HG03060 (cell line): ENCODE results near the gene POLD3.
A peak's percentile ranks its signal among the peaks of the same experiment; 100 is the strongest.

Source experiments
- ATAC-seq: cut with Tn5 transposase; IDR thresholded peaks from one replicate; pipeline ENCODE4 v1.9.1; 2021; ENCODE audit warnings: low read depth, moderate number of reproducible peaks; ENCODE audit not compliant: unreplicated experiment

POLD3 gene

GRCh38 chr11:74592441-74593362, at the start of gene POLD3:
TSS of gene POLD3 (plus strand) at chr11:74592582. CDS start at chr11:74592659, 77 bp downstream.
- peak; percentile 53 for ATAC-seq

DNA sequence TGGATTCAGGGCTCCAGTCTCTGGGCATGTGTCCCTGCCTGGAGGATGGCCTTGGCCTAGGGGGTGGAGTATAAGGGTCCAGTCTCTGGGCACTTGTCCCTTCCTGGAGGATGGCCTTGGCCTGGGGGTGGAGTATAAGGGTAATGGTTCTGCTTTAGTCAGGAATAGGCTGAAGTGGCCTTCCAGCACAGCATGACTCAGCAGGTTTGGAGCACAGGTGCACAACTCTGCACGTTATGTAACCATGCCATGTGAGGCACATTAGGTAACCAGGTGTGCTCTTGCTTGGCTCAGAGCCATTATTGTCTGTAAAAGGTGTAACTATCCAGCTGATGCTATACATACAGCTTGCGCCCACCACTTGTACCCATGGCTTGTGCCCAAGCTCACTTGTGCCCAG, 48.4 kb upstream of the POLD3 start:
- no peak for ATAC-seq

GRCh38 chr11:74546752-74547151, 45.6 kb upstream of the POLD3 start:
- no peak for ATAC-seq

GRCh38 chr11:74550991-74551753, 41.2 kb upstream of the POLD3 start:
- ATAC-seq = no peak

DNA sequence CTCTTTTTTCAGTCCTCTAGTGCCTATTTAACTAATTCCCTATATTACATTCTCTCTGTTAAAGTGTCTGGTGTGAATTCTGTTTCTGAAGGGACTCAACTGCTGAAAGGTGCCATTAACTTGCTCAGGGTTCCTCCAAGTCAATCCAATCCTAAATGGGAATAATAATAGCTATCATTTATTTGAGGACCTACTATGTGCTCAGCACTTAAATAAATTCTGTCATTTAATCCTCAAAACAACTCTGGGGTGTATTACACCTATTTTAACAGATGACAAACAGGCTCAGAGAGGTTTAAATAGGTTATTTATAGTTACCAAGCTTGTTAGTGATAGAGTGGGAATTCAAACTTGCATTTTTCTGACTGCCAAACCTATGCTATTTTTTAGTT, 40.6 kb upstream of the POLD3 start:
- no peak for ATAC-seq

DNA sequence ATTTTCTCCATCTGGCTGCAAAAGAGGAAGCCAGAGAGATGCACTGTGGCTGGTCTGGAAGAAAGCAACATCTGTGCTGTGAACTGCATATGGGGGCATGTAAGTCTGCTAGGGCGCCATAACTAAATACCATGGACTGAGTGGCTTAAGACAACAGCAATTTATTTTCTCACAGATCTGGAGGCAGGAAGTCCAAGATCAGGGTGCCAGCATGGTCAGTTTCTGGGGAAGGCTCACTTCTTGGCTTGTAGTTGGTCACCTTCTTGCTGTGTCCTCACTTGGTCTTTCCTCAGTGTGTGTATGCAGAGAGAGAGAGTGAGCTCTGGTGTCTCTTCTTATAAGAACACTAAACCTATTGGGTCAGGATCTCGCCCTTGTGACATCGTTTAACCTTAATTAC, 34.9 kb upstream of the POLD3 start:
- no peak for ATAC-seq

DNA sequence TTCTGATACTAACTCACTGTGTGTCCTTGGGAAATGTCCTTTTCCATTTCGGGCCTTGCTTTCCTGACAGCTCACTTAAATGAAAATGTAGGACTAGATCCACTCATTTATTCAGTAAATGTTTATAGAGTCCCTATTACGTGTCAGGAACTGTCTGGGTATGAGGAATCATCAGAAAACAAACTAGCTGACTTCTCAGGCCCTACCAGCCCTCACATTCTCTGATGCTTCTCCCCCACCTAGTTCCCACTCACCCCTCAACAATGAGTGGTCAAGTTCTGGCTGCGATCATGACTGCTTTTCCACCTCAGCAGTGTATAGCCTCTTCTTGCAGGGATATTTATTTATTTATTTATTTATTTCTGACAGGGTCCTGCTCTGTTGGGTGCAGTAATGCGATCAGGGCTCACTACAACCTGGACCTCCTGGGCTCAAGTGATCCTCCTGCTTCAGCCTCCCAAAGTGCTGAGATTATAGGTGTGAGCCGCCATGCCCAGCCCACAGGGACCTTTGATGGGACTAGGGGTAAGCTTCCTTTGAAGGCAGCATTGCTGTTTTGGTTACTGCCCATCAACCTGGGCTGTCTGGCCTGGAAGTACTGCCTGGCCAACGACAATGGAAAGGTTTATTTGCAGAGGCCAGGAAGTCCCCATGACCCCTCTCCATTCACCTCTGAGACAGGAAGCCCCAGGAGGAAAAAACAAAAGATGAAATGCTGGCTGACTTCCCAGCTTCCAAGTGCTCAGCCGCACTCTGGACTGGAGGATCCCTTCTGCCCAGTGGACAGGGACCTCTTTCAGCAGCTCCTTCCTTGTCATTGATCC, 33.1 kb upstream of the POLD3 start:
- ATAC-seq = no peak

DNA sequence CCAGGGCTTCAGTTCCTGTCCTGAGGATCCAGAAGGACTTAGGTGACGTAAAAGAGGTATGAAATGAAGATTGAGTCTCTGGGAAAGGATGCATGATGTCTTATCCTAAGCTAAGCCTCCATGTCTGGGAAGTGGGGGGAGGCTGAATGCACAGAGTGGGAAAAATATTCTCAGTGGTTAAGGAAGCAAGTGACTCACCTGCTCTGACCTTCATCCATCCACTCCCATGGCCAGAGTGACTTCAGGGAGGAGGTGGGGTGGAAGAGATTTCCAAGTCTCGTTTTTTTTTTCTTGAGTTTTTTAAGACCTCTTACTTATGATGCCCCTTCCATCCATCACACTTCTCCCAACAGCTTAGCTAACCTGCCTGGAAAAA, 32.5 kb upstream of the POLD3 start:
- no peak for ATAC-seq

DNA sequence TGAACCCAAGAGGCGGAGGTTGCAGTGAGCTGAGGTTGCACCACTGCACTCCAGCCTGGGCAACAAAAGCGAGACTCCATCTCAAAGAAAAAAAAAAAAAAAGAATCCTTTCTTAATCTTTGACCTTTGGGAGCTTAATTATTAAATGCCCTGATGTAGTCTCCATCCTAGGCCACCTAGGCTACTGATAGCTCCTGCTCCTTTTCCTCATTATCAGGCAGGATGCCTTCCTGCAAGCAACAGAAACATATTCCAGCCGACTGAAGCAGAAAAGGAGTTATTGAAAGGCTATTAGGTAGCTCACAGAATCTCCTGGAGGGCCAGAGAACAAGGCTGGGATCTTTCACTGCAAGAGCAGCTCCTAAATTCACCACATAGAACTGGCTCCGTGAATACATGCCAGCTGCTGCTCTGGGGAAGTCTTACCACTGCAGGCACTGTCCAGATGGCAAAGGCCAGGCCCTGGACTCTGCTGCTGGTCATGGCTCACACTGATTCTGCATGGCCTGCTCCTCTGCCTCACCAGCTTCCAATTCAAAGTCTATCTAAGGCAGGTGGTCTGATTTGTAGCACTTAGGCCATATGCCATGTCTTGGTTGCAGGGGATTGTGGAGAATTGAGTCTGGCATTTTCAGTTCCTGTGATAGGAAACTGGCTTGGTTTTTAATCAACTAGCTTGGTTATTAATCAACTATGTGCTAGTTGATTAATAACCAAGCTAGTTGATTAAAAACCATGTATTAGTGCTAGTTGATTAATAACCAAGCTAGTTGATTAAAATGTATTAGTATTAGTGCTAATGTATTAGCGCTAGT, 26.0 kb upstream of the POLD3 start:
- no peak for ATAC-seq

GRCh38 chr11:74568028-74568427, 24.4 kb upstream of the POLD3 start:
- ATAC-seq = no peak

DNA sequence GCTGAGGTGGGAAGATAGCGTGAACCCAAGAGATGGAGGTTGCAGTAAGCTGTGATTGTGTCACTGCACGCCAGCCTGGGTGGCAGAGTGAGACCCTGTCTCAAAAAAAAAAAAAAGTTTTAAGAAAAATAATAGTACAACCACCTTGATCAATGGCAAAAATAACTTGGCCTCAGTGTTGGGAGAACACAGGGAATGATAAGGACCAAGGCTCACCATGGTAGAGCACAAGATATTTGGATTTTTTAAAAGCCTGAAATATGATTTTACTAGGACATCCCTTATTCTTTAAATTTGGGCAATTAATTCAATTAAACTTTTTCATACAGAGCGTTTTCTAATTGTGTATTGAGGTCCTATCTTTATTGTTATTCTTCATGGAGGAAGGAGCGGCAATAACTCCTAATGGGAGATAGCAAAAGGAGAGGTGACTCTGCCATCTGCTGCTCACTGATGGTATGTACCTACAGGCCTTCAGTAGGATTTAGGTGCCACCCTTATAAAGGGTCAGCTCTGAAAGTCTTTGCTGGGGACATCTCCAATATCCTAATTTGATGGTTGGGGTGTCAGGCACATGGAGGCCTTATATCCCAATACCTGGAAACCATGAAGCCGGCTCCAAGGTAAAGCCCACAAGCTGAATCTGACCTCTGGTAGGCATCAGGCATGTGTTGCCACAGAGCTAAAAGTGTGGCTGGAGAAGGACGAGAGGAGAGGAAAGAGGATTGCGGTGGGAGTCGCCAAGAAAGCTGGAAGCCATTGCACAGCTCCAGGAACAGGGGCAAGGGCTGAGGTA, 21.9 kb upstream of the POLD3 start:
- ATAC-seq = no peak

DNA sequence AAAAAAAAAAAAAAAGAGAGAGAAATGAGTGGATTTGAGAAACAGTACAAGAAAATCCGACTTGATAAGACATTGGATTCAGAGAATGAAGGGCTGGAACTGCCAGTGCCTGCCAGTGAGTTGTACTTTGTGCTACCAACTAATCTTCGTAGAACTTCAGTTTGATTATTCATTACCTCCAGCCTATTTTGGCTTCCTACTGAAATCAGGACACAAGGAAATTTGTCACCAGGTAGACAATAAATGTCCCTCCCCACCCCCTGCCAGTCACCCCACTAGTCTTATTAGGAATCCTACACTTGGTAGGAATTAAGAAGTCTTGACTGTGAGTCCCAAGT, 21.4 kb upstream of the POLD3 start:
- no peak for ATAC-seq

GRCh38 chr11:74572349-74572748, 20.0 kb upstream of the POLD3 start:
- no peak for ATAC-seq

DNA sequence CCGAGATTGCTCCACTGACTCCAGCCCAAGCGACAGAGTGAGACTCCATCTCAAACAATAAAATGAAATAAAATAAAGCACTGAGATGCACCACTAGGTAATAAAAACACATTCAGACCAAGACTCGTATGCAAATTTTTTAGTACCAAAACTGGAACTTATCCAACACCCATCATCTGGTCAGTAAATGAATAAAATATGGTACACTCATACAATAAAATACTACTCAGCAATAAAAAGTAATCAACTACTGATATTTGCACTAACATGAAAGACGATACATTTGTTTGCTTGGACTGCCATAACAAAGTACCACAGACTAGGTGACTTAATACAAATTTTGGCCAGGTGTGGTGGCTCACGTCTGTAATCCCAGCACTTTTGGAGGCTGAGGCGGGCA, 17.8 kb upstream of the POLD3 start:
- ATAC-seq = no peak

DNA sequence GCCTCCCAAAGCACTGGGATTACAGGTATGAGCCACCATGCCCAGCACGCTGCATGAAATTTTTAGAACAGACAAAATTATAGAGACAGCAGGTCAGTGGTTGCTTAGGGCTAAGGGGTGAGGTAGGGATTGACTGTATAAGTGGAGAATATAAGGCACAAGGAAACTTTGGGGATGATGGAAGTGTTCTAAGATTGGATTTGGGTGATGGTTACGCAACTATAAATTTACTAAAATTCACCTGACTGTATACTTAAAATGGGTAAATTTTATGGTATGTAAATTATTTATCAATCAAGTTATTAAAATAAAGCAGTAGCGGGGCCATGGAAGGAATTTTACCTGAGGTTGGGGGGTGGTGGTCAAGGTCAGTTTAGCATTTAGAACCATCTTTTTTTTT, 16.4 kb upstream of the POLD3 start:
- ATAC-seq = no peak

DNA sequence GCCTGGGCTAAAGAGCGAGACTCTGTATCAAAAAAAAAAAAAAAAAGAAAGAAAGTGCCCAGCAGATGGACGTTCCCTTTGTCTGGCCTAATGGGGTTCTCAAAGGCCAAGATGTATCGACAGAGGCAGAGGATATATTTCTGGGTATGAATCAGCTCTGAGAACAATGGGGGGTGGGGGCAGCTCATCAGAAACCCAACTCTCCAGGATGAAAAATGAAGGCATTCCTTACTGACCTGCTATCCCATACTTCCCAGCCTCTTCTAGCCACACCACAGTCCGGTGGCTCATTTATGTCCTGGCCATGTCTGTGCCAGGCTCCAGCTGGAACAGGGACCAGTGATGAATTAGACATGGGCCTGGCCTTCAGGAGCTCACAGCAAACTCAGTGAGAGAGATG, 15.2 kb upstream of the POLD3 start:
- ATAC-seq = no peak

- no peak for ATAC-seq
Observed at GRCh38 chr11:74577624-74578396, 14.6 kb upstream of the POLD3 start.

DNA sequence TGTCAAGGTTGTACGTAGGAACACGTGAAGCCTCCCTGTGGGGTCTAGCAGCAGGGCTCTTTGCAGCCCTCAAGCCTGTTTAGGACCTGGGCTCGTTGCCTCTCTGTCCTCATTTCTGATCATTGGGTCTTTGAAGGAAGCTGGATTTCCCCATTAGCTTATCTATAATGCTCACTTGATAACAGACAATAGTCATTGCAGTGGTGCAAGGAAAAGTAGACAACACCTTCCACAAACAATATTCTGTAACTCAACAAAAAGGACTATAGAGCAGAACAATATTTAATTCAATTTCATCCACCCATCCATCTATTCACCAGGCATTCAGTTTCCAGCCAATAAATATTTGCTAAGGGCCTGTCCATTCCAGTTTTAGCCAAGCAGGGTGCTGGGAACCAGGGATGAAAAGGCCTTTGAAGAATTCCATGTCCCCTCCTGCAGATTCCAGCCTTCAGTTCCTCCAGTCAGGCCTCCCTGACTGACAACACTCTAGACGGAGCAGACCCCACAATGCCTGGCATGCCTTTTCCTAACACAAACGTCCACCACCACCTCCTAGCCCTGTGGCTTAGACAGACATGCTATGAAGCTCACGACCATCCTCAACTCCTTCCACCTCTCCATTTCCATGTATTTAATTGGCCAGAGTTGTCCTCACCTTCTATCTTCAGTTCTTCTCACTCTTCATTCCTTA, 12.7 kb upstream of the POLD3 start:
- ATAC-seq = no peak
